Natural killer cell treated with Interleukin-12 subunit alpha and Interleukin-12 subunit beta and Interleukin-15 and Interleukin-18, amount 100 ng/mL, for 72 hours (primary cell): Measurements from ENCODE around the gene BCL2. TPM values are rescaled to one million over a fixed set of nuclear protein-coding genes. Genes with fewer than 3 reads are reported as not detected.

Source experiments
- ATAC-seq, 2 donors: fragments of 150-1000 bp; cut with Tn5 transposase in 1 of 2; sonication (Bioruptor Pico), chemical (Tn5 transposase) in 1 of 2; 2 replicates each; pipeline ENCODE4 v1.10.0; 2021
- DNase-seq: peaks from one replicate; pipeline ENCODE4 v3.0.0; 2022; ENCODE audit warnings: low spot score
- H3K27ac Mint-ChIP-seq, 2 donors: 1 replicate in 1 of 2; 2 replicates in 1 of 2; pipeline ENCODE4 v1.8.0; 2022; ENCODE audit warnings: mixed read lengths in 2 of 2, mild to moderate bottlenecking in 1 of 2, moderate library complexity in 1 of 2
- H3K27me3 Mint-ChIP-seq, 2 donors: 1 replicate in 1 of 2; 2 replicates in 1 of 2; pipeline ENCODE4 v1.8.0; 2022; ENCODE audit warnings: mixed read lengths in 2 of 2
- H3K36me3 Mint-ChIP-seq: one replicate; pipeline ENCODE4 v1.8.0; 2022; ENCODE audit warnings: mixed read lengths
- H3K4me1 Mint-ChIP-seq, 2 donors: 1 replicate in 1 of 2; 2 replicates in 1 of 2; pipeline ENCODE4 v1.8.0; 2022; ENCODE audit warnings: low read depth in 2 of 2, mixed read lengths in 2 of 2, mild to moderate bottlenecking in 1 of 2
- H3K4me3 Mint-ChIP-seq: one replicate; pipeline ENCODE4 v1.8.0; 2022; ENCODE audit warnings: mixed read lengths
- H3K9me3 Mint-ChIP-seq: 2 replicates; pipeline ENCODE4 v1.8.0; 2022; ENCODE audit warnings: mixed read lengths
- total RNA-seq, 2 donors: library from RNA; stranded (reverse); gene quantifications; one replicate each; pipeline ENCODE4 v1.2.3, GENCODE V29; 2022

Gene BCL2
- total RNA-seq, 2 donors from 2014 or later: 61.7 to 84.7 TPM

DNA sequence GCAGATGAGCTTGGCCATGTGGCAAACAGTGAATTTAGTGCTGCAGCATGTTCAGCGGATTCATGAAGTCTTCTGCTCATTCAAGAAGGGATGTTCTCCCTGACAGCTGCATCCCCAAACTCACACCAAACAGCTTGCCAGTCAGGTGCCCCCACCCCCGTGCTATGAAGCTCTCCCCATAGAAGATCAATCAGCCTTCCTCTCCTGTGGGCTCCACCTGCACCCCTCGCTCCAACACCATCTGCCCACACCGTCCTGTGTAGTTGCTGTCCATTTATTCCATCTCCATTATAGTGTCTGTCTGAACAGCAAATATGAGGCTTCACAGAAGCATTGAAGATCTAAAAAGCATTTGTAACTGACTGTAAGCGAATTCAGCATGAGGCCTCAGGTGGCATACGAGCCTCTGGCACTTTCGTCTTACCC lies 218.9 kb downstream of the BCL2 start:
- DNase-seq (no peak), ATAC-seq (no peak)
- Mint-ChIP-seq H3K27ac (peak overlapping the region in 1 of 2 donors; percentile 4), H3K9me3 (peaks cover 4% of the 10 kb centered on the region), H3K4me3 (peak overlapping the region; percentile 7), H3K27me3 (peaks cover 19 to 25% of the 10 kb centered on the region in 2 donors), H3K36me3 (peaks cover 7% of the 10 kb centered on the region), H3K4me1 (peaks cover 55 to 57% of the 10 kb centered on the region in 2 donors)

DNA sequence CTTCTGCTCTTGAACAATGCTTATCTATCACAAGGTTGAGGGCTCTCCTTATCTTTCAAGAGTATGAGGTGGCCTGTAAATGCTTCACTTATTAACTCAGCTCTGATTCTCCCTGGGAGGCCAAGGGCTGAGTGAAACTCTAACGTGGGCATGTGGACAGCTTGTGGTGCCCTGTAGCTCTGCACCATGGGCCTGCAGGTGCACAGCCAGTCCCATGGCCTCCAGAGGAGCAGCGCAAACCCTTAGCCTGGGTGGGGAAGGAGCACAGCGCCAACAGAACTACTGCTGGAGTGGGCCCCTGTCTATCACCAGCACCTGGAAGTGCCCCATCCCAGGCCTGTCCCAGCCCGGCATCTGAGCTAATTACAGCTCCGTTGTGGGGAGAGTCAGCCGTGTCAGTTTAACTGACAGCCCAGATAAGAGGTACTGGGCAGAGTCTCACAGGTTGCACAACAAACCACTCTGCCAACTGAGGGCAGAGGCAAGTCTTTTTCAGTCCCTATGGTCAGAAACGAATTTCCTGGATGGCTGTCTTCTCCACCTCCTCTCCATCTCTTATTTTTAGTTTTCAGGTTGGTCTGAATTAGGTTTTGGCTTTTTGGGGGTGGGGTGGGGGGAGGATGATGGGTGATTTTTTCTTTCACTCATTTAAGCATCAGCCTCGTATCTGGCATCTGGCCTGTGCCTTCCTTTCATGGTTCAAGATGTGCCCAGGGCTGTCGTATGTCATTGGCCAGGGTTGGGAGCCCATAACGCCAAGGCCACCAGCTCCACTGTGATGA lies 219.5 kb downstream of the BCL2 start:
- Mint-ChIP-seq H3K36me3 (peaks cover 7% of the 10 kb centered on the region), H3K27me3 (peaks cover 19 to 25% of the 10 kb centered on the region in 2 donors), H3K27ac (peak overlapping the region; percentile 42), H3K4me1 (peaks cover 53 to 55% of the 10 kb centered on the region in 2 donors), H3K4me3 (no peak overlapping the region), H3K9me3 (peaks cover 4% of the 10 kb centered on the region)
- ATAC-seq: peak in 1 of 2 donors; percentile 42
- no peak for DNase-seq

DNA sequence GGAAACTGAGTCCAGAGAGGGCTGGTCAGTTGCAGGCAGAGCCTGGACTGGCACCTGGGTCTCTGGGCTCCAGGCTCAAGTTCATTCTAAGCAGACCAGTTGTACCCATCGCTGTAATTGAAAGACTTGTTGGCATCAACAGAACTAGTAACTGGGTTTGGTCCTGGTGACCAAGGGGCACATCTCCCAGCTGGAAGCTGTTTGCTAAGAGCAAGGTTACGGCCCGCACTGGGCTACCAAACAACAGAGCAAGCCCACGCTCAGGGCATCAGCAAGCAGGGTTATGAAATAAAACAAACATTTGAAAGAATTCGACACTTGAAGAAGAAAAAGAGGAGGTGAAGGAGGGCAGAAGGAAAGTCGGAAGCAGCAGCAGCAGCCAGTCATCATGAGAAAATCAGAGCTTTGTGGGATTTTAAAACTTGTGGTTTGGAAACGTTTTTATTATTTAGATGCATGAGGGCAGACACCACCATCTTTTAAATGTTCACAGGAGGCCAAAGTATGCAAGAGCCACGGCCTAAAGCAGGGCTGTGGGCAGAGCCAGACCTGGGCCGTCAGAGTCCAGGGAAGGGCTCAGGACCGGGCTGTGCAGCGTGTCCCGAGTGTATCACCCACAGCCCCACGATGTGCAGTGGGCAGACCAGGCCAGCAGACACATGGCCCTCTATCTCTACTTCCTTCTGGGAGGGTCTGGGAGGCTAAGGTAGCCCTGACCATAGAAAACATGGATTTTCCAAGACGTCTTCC lies 220.3 kb downstream of the BCL2 start:
- H3K27me3 Mint-ChIP-seq: peaks cover 19 to 25% of the 10 kb centered on the region in 2 donors
- H3K9me3 Mint-ChIP-seq: peaks cover 4% of the 10 kb centered on the region
- peak overlapping the region; percentile 42 for H3K27ac Mint-ChIP-seq
- peak overlapping the region; percentile 61 for H3K4me3 Mint-ChIP-seq
- DNase-seq (no peak), ATAC-seq (peak in 1 of 2 donors; percentile 22)
- peaks cover 7% of the 10 kb centered on the region for H3K36me3 Mint-ChIP-seq
- H3K4me1 Mint-ChIP-seq: peaks cover 51 to 52% of the 10 kb centered on the region in 2 donors

DNA sequence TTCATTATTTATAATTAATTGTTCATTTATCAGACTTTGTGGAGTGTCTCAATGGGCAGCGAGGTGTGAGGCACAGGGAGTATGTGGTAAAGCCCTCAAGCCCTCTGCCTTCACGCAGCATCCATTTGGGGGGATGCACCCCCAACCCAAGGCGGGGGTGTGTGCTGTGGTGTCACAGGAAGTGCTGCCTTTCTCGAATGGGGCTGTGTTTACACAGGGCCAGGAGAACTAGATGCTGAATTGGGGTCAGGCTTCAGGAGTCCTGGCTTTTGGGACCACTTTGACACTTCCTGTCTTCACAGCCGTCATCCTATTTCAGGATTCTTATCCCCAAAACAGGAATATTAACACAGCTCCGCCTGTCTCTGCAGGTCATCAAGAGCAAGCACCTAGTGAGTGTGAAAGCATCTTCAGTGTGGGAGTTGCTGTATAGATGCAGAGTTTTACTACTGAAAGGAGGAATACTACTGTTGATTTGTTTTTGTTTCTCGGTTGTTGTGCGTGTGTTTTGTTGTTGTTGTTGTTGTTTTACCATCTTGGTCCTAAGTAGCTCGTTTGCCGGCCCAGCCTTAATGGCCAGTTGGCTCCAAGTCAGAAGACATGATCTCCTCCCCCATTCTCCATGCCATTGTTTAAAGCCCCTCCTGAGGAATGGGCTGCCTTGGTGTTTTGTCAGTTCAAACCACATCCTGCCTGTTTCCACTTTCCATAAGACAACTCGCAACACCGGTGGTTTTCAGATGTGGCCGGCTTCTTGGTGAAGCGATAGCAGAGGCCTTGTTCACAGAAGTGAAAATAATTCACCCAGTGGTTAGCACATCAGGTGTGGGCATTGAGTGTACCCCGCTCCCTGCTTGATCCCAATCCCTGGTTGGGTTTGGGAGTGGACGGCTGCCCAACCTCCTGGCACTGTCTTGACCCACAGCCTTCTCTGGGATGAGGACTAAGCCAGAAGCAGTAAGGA lies 221.3 kb downstream of the BCL2 start:
- Mint-ChIP-seq H3K27ac (peak overlapping the region; percentile 42), H3K4me3 (peak overlapping the region; percentile 61), H3K36me3 (peaks cover 6% of the 10 kb centered on the region), H3K27me3 (peaks cover 14 to 26% of the 10 kb centered on the region in 2 donors), H3K4me1 (peaks cover 49 to 51% of the 10 kb centered on the region in 2 donors), H3K9me3 (peaks cover 4% of the 10 kb centered on the region)
- no peak for DNase-seq
- peak; percentile 75 to 77 for ATAC-seq

DNA sequence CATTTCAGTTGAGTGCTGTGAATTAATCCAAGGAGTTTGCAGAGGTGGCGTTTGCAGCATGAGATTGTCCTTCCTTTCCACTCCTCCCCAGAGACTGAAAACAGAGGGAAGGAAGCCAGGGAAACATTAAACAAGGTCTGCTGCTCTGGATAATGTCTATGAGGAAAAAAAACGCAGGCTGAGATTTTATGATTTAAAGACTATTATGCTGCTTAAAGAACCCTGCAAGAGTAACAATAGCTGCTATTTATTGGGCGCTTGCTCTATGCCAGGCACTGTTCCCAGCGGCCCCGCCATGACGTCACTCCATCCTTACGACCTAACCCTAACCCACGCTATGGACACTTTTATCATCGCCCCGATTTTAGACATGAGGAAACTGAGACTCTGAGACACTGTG lies 222.4 kb downstream of the BCL2 start:
- H3K27me3 Mint-ChIP-seq: peaks cover 10 to 19% of the 10 kb centered on the region in 2 donors
- H3K27ac Mint-ChIP-seq: peak overlapping the region in 1 of 2 donors; percentile 42
- no peaks in the 10 kb centered on the region for H3K36me3 Mint-ChIP-seq
- H3K4me1 Mint-ChIP-seq: peaks cover 44 to 45% of the 10 kb centered on the region in 2 donors
- no peak for DNase-seq
- ATAC-seq: no peak
- no peaks in the 10 kb centered on the region for H3K9me3 Mint-ChIP-seq
- H3K4me3 Mint-ChIP-seq: peak overlapping the region; percentile 6

DNA sequence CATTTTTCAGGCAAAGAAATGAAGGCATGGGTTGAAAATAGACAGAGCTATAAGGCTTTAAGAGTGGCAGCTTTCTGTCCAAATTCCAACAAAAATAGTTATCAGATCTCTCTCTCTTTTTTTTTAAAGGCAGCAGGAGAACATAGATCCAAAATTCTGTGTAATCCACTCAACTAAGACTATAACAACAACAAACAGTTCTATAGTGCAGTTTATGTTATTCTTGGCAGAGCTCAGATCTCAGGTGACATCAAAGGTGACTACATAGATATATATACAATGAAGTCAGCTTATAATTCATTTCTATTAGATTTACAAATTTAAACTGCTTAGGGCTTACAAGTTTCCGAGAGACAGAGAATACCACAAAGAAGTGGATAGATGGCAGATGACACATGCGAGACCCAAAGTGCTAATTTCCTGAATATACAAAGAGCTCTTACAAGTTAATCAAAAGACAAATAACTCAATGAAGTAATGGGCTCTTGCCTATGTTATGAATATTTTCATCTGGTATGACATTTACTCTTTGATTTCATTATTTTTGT lies 223.2 kb downstream of the BCL2 start:
- no peak for ATAC-seq
- H3K27me3 Mint-ChIP-seq: peaks cover 7 to 19% of the 10 kb centered on the region in 2 donors
- peaks cover 39 to 42% of the 10 kb centered on the region in 2 donors for H3K4me1 Mint-ChIP-seq

DNA sequence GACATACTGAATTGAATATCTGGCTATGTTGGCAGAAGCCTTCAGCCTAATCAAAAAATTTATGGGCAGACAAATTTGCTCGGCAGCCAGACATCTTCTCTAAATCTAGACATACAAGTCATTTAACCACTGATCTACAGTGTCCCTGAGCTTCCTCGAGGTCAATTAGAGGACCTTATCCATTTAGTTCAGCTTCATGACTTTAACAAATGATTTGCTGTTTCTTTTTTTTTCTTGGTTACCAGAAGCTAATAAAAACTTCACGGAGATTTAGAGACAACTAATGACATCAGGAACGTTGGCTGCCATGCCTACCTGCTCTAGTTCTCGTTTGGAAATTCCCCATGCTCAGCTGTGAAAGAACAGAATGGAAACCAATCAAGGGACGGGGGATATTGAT lies 223.8 kb downstream of the BCL2 start:
- peaks cover 4 to 16% of the 10 kb centered on the region in 2 donors for H3K27me3 Mint-ChIP-seq

More for the DNA sequence above, 223.2 kb downstream of the BCL2 start:
- H3K4me3 Mint-ChIP-seq: no peak overlapping the region
- no peak overlapping the region for H3K27ac Mint-ChIP-seq
- no peaks in the 10 kb centered on the region for H3K9me3 Mint-ChIP-seq
- DNase-seq: no peak
- H3K36me3 Mint-ChIP-seq: no peaks in the 10 kb centered on the region

DNA sequence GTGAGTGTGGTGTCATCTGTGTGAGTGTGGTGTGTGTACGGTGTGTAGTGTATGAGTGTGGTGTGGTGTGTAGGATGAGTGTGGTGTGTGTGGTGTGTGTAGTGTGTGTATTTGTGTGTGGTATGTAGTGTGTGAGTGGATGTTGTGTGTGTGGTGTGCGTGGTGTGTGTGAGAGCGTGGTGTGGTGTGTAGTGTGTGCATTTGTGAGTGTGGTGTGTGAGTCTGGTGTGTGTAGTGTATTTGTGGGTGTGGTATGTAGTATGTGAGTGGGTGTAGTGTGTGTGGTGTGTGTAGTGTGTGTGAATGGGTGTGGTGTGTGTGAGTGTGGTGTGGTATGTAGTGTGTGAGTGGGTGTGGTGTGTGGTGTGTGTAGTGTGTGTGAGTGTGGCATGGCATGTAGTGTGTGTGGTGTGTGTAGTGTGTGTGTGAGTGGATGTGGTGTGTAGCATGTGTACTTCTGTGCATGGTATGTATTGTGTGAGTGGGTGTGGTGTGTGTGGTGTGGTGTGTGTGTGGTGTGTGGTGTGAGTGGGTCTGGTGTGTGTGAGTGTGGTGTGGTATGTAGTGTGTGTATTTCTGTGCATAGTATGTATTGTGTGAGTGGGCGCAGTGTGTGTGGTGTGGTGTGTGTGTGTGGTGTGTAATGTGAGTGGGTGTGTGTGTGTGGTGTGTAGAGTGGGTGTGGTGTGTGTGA lies 227.8 kb downstream of the BCL2 start:
- H3K4me1 Mint-ChIP-seq: peaks cover 6% of the 10 kb centered on the region in 2 donors
- no peaks in the 10 kb centered on the region for H3K36me3 Mint-ChIP-seq
- no peaks in the 10 kb centered on the region for H3K9me3 Mint-ChIP-seq
- DNase-seq (no peak), ATAC-seq (peak; percentile 43 to 56)
- H3K4me3 Mint-ChIP-seq: no peak overlapping the region
- H3K27ac Mint-ChIP-seq: no peak overlapping the region
- peaks cover 0 to 6% of the 10 kb centered on the region in 2 donors for H3K27me3 Mint-ChIP-seq

More for the DNA sequence above, 223.8 kb downstream of the BCL2 start:
- no peak for DNase-seq
- H3K9me3 Mint-ChIP-seq: no peaks in the 10 kb centered on the region
- no peak for ATAC-seq
- H3K36me3 Mint-ChIP-seq: no peaks in the 10 kb centered on the region
- no peak overlapping the region for H3K27ac Mint-ChIP-seq
- H3K4me3 Mint-ChIP-seq: no peak overlapping the region
- H3K4me1 Mint-ChIP-seq: peaks cover 37 to 39% of the 10 kb centered on the region in 2 donors

DNA sequence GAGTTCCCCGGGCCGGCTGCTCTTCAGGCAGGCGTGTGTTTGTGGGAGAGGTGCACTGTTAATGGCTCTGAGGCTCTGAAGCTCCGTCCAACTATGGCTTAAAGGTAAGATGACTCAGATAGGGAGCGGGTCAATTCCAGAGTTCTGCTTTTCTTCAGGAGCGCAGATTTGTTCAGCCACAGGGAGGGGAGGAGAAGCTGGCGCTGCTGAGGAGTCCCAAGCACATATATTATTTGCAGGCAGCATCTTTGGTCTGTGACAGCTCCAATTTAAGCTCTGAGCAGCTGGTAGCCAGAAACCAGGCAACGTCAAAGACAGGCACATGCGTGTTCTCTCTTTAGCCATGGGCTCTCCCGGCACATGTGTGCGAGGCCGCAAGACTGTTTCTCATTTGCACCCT lies 229.2 kb downstream of the BCL2 start:
- Mint-ChIP-seq H3K9me3 (no peaks in the 10 kb centered on the region), H3K4me1 (peaks cover 4 to 6% of the 10 kb centered on the region in 2 donors), H3K27ac (no peak overlapping the region), H3K27me3 (peaks cover 0 to 6% of the 10 kb centered on the region in 2 donors), H3K36me3 (no peaks in the 10 kb centered on the region), H3K4me3 (no peak overlapping the region)
- ATAC-seq: no peak
- DNase-seq: no peak

DNA sequence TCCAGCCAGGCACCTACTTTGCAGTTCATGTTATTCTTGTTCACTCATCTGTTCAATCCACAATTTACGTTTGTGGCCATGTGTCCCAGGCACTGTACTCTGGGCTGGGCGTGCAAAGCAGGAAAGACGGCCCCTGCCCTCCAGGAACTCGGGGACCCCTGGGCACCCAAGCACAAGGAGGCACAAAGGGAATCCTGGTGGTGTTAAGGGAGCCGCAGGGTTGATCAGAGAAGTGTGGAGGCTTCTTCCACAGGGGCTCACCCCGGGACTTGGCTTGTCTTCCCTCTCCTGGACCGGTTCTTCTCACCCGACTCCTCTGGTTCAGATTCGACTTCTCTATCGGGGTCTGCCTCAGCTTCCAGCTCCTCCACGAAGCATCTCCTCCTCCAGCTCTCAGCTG lies 230.5 kb downstream of the BCL2 start:
- ATAC-seq (no peak), DNase-seq (no peak)
- Mint-ChIP-seq H3K36me3 (no peaks in the 10 kb centered on the region), H3K4me3 (no peak overlapping the region), H3K9me3 (no peaks in the 10 kb centered on the region), H3K27me3 (peaks cover 0 to 6% of the 10 kb centered on the region in 2 donors), H3K27ac (no peak overlapping the region), H3K4me1 (peaks cover 4 to 6% of the 10 kb centered on the region in 2 donors)

DNA sequence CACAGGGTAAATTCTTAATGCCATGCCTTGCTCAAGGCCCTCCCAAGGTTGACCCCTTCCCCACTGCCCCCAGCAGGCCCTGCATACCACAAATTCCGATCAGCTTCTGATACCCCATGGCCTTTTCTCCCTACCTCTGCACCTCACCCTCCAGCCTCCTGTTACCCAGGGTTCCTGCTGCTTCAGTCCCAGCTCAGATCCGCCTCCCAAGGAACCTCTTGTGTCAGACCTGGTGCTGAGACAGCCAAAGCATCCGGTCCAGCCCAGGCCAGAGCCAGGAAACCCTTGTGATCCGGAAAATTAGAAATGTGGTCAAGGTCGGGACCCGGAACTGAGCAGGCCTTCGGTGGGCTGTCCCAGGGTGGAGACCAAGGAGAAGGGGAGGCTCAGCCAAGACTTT lies 231.3 kb downstream of the BCL2 start:
- no peak for ATAC-seq
- no peak overlapping the region for H3K27ac Mint-ChIP-seq
- no peaks in the 10 kb centered on the region for H3K27me3 Mint-ChIP-seq
- no peaks in the 10 kb centered on the region for H3K9me3 Mint-ChIP-seq
- DNase-seq: no peak
- H3K4me1 Mint-ChIP-seq: no peaks in the 10 kb centered on the region
- no peak overlapping the region for H3K4me3 Mint-ChIP-seq
- H3K36me3 Mint-ChIP-seq: no peaks in the 10 kb centered on the region

DNA sequence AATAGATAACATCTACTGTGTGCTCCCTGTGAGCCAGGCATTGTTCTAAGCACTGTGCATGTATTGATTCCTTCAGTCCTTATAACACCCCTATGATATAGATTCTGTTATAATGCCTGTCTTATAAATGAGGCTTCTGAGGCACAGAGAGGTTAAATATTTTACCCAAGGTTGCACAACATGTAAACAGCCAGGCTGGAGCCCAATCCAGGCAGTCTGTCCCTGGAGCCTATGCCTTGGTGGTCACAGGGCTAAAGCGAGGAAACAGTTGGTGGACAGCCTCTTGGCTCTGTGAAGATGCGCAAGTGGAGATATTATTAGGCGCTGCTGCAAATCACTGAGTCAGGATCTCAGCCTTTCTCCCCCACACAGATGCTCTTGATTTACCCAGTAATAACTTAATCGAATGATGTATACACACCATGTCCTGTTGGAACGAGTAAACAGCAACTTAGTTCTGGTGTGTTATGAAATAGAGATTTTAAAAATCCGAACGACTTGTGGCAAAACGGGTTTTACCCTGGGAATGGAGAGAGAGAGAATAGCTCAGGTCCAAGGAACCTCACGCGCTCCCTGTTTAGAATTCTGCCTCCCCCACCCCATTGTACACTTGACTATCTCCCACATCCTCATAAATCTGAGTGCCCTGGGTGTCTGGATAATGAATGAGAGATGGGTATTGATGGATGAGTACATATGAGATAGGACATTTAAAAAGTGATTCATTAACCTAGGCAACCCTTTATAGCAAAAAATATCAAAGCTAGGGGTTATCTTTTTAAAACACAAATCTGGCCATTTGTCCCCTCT lies 231.9 kb downstream of the BCL2 start:
- H3K27ac Mint-ChIP-seq: no peak overlapping the region
- DNase-seq (no peak), ATAC-seq (no peak)
- no peaks in the 10 kb centered on the region for H3K9me3 Mint-ChIP-seq
- no peaks in the 10 kb centered on the region for H3K4me1 Mint-ChIP-seq
- no peaks in the 10 kb centered on the region for H3K27me3 Mint-ChIP-seq
- no peak overlapping the region for H3K4me3 Mint-ChIP-seq
- H3K36me3 Mint-ChIP-seq: no peaks in the 10 kb centered on the region
